ENCODE measurements around the gene SLC5A1. TPM values are rescaled to one million over a fixed set of nuclear protein-coding genes. Genes with fewer than 3 reads are reported as not detected.

Gene SLC5A1
- total RNA-seq, 1 experiment from 2014 or later, result 0.03 TPM

- no peaks in the 10 kb centered on the region for H3K36me3 ChIP-seq (ENCODE audit: control insufficient read depth, insufficient read depth, low read length)
- no peaks in the 10 kb centered on the region for H3K27me3 ChIP-seq (ENCODE audit: control insufficient read depth, insufficient read depth, low read length)
- no peak overlapping the region for H3K4me3 ChIP-seq (ENCODE audit: low read depth in 2 of 2, low read length in 2 of 2)
- ATAC-seq (no peak), DNase-seq (ENCODE audit: low read depth, low spot score) (no peak)
- POLR2A ChIA-PET, result no interaction called here
- in situ Hi-C loops (cut with HindIII; ENCODE audit: low pct_unique_long_range_greater_than_20kb, low sequenced_read_pairs) (no loop called here), intact Hi-C loops (cut with micrococcal nuclease; ENCODE audit: unreplicated experiment) (no loop called here)
- CTCF ChIA-PET, result no interaction called here
- TF ChIP-seq POLR2AphosphoS5 (IDR thresholded peaks at IDR 0.05; ENCODE audit: low read depth, low read length), result no peak
- no peak for TF ChIP-seq CTCF (IDR thresholded peaks at IDR 0.05)
- TF ChIP-seq, protein P1, sequence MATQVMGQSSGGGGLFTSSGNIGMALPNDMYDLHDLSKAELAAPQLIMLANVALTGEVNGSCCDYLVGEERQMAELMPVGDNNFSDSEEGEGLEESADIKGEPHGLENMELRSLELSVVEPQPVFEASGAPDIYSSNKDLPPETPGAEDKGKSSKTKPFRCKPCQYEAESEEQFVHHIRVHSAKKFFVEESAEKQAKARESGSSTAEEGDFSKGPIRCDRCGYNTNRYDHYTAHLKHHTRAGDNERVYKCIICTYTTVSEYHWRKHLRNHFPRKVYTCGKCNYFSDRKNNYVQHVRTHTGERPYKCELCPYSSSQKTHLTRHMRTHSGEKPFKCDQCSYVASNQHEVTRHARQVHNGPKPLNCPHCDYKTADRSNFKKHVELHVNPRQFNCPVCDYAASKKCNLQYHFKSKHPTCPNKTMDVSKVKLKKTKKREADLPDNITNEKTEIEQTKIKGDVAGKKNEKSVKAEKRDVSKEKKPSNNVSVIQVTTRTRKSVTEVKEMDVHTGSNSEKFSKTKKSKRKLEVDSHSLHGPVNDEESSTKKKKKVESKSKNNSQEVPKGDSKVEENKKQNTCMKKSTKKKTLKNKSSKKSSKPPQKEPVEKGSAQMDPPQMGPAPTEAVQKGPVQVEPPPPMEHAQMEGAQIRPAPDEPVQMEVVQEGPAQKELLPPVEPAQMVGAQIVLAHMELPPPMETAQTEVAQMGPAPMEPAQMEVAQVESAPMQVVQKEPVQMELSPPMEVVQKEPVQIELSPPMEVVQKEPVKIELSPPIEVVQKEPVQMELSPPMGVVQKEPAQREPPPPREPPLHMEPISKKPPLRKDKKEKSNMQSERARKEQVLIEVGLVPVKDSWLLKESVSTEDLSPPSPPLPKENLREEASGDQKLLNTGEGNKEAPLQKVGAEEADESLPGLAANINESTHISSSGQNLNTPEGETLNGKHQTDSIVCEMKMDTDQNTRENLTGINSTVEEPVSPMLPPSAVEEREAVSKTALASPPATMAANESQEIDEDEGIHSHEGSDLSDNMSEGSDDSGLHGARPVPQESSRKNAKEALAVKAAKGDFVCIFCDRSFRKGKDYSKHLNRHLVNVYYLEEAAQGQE (IDR thresholded peaks at IDR 0.05; ENCODE audit: insufficient read depth in 1 of 2, low read depth in 2 of 2, low read length in 1 of 2), result no peak
- no peak for TF ChIP-seq TCF7L2 (IDR thresholded peaks at IDR 0.05; ENCODE audit: low read depth, low read length)
- TF ChIP-seq SIN3A (IDR thresholded peaks at IDR 0.05; ENCODE audit: borderline replicate concordance, insufficient read depth, low read depth, low read length), result no peak
- H3K9me3 ChIP-seq (ENCODE audit: control insufficient read depth, insufficient read depth, low read depth, low read length), result no peaks in the 10 kb centered on the region
- H3K27ac ChIP-seq (ENCODE audit: low read length), result no peak overlapping the region
- BruUV-seq (replicated peaks), result no TSS peak
- H3K4me1 ChIP-seq (ENCODE audit: control insufficient read depth, insufficient read depth, low read length), result no peaks in the 10 kb centered on the region
These were observed 8.8 kb upstream of the SLC5A1 start for GRCh38 chr22:32034275-32034674.

GRCh38 chr22:32037236-32037635 is 5.8 kb upstream of the SLC5A1 start:
- TF ChIP-seq SIN3A (IDR thresholded peaks at IDR 0.05; ENCODE audit: borderline replicate concordance, insufficient read depth, low read depth, low read length) (no peak), TCF7L2 (IDR thresholded peaks at IDR 0.05; ENCODE audit: low read depth, low read length) (no peak)
- TF ChIP-seq, protein P1 (IDR thresholded peaks at IDR 0.05; ENCODE audit: insufficient read depth in 1 of 2, low read depth in 2 of 2, low read length in 1 of 2), result no peak
- no peaks in the 10 kb centered on the region for H3K36me3 ChIP-seq (ENCODE audit: control insufficient read depth, insufficient read depth, low read length)
- in situ Hi-C loops (cut with HindIII; ENCODE audit: low pct_unique_long_range_greater_than_20kb, low sequenced_read_pairs), result no loop called here
- no peak for ATAC-seq
- no peaks in the 10 kb centered on the region for H3K4me1 ChIP-seq (ENCODE audit: control insufficient read depth, insufficient read depth, low read length)
- no peak overlapping the region for H3K4me3 ChIP-seq (ENCODE audit: low read depth in 2 of 2, low read length in 2 of 2)
- no TSS peak for BruUV-seq (replicated peaks)
- H3K27ac ChIP-seq (ENCODE audit: low read length), result no peak overlapping the region
- H3K9me3 ChIP-seq (ENCODE audit: control insufficient read depth, insufficient read depth, low read depth, low read length), result no peaks in the 10 kb centered on the region
- CTCF ChIA-PET, result no interaction called here
- no peak for DNase-seq (ENCODE audit: low read depth, low spot score)
- POLR2A ChIA-PET, result no interaction called here
- H3K27me3 ChIP-seq (ENCODE audit: control insufficient read depth, insufficient read depth, low read length), result no peaks in the 10 kb centered on the region; the same call in 1 of the 2 replicates
- intact Hi-C loops (cut with micrococcal nuclease; ENCODE audit: unreplicated experiment), result no loop called here
